NK-92 (cell line): ENCODE data around the gene ZNF780B.
"Not testable (repeated sequence)": the region's sequence is repeated elsewhere in the genome, so short reads cannot be mapped to it uniquely, and the experiment has no call there.

Source experiments
- DNase-seq: peaks from one replicate; lab custom pipeline; 2025; ENCODE audit not compliant: unreplicated experiment; lab: John Stamatoyannopoulos, UW

Gene ZNF780B

GRCh38 chr19:40041718-40042117 is 14.3 kb downstream of the ZNF780B start:
- DNase-seq: not testable (repeated sequence)

- DNase-seq: not testable (repeated sequence)
These were observed 18.0 kb downstream of the ZNF780B start for GRCh38 chr19:40038047-40038446.

- DNase-seq: no peak
These were observed 20.0 kb downstream of the ZNF780B start for GRCh38 chr19:40035996-40036395.

GRCh38 chr19:40033989-40034560 is 22.0 kb downstream of the ZNF780B start:
- DNase-seq: no peak

GRCh38 chr19:40026597-40026970 is 29.4 kb downstream of the ZNF780B start:
- no peak for DNase-seq

- DNase-seq: no peak
These were observed 30.0 kb downstream of the ZNF780B start for GRCh38 chr19:40025938-40026596.

GRCh38 chr19:40023969-40024368 is 32.1 kb downstream of the ZNF780B start:
- DNase-seq: no peak

GRCh38 chr19:40013991-40014390 is 42.0 kb downstream of the ZNF780B start:
- no peak for DNase-seq

GRCh38 chr19:40009674-40010073 is 46.4 kb downstream of the ZNF780B start:
- DNase-seq: no peak

GRCh38 chr19:40006273-40006691 is 49.7 kb downstream of the ZNF780B start:
- no peak for DNase-seq

GRCh38 chr19:40005691-40006272 is 50.2 kb downstream of the ZNF780B start:
- no peak for DNase-seq

- DNase-seq: no peak
These were observed 57.5 kb downstream of the ZNF780B start for GRCh38 chr19:39998501-39998900.

GRCh38 chr19:39997638-39998216 is 58.3 kb downstream of the ZNF780B start:
- no peak for DNase-seq

- peak; percentile 59 for DNase-seq
These were observed 59.0 kb downstream of the ZNF780B start, which contains the start of gene ZNF546 for GRCh38 chr19:39996811-39997637. ZNF546 (plus strand) TSS chr19:39997060; CDS start chr19:39998327, 1,267 bp downstream.

GRCh38 chr19:39996218-39996810 is 59.7 kb downstream of the ZNF780B start:
- no peak for DNase-seq

- DNase-seq: no peak
These were observed 60.2 kb downstream of the ZNF780B start for GRCh38 chr19:39995794-39996193.

- DNase-seq: no peak
These were observed 61.7 kb downstream of the ZNF780B start for GRCh38 chr19:39994361-39994760.

- no peak for DNase-seq
These were observed 62.4 kb downstream of the ZNF780B start for GRCh38 chr19:39993605-39994004.

- DNase-seq: no peak
These were observed 68.4 kb downstream of the ZNF780B start for GRCh38 chr19:39987596-39987995.

- DNase-seq: no peak
These were observed 68.9 kb downstream of the ZNF780B start for GRCh38 chr19:39987167-39987566.

GRCh38 chr19:39986643-39987042 is 69.4 kb downstream of the ZNF780B start:
- no peak for DNase-seq
